Endothelial cell of umbilical vein (primary cell): ENCODE measurements around the gene MED8. TPM values are rescaled to one million over a fixed set of nuclear protein-coding genes. Genes with fewer than 3 reads are reported as not detected.

Source experiments
- BruUV-seq: library from RNA; stranded (reverse); fragments of 400-500 nt; replicated peaks from 2 replicates; lab custom pipeline; 2021; lab: Mats Ljungman, UMichigan
- CTCF ChIA-PET: fragments of 300-600, 350-600 bp; sonication (Branson Sonifier 250); formaldehyde crosslinking; loops from one replicate; lab custom pipeline; 2021; ENCODE audit warnings: antibody characterized with exemption, inconsistent platforms; lab: Charles Lee
- POLR2A ChIA-PET: fragments of 300-600, 350-600 bp; sonication (Branson Sonifier 250); formaldehyde crosslinking; loops from one replicate; lab custom pipeline; 2021; ENCODE audit warnings: antibody characterized with exemption, inconsistent platforms; lab: Charles Lee
- DNase-seq: peaks from one replicate; pipeline ENCODE4 v3.0.0-alpha.2; 2011; ENCODE audit warnings: low read depth, low spot score
- FAIRE-seq: peaks from 2 replicates; lab custom pipeline; 2011; peaks lifted over from hg19 to GRCh38; lab: Jason Lieb, UNC
- H2AFZ ChIP-seq: 2 replicates; pipeline ENCODE4 v1.6.0; 2012; ENCODE audit warnings: low read depth, low read length, control low read depth, inconsistent platforms
- H3K27ac ChIP-seq: 2 replicates; pipeline ENCODE4 v1.5.1; 2011; ENCODE audit warnings: low read depth, mild to moderate bottlenecking, control low read depth, low read length, moderate library complexity; ENCODE audit not compliant: insufficient read depth
- H3K27me3 ChIP-seq, 2 experiments: 2 replicates each; pipeline versions ENCODE4 v1.6.0 to v1.6.1; 2011; ENCODE audit warnings: low read length in 2 of 2, mixed read lengths in 1 of 2; ENCODE audit not compliant: control insufficient read depth in 2 of 2, insufficient read depth in 2 of 2
- H3K36me3 ChIP-seq, 2 experiments: 2 replicates in 1 of 2; 3 replicates in 1 of 2; pipeline ENCODE4 v1.5.1; 2011; ENCODE audit warnings: low read length in 2 of 2, mild to moderate bottlenecking in 1 of 2, moderate library complexity in 1 of 2; ENCODE audit not compliant: control insufficient read depth in 2 of 2, insufficient read depth in 2 of 2; ENCODE audit errors: extremely low read depth in 1 of 2
- H3K4me1 ChIP-seq: 3 replicates; pipeline ENCODE4 v1.5.1; 2011; ENCODE audit warnings: mild to moderate bottlenecking, low read length; ENCODE audit not compliant: control insufficient read depth, insufficient read depth; ENCODE audit errors: extremely low read depth
- H3K4me2 ChIP-seq: 2 replicates; pipeline ENCODE4 v1.6.1; 2011; ENCODE audit warnings: low read length, control low read depth, mixed read lengths; ENCODE audit not compliant: insufficient read depth
- H3K4me3 ChIP-seq, 3 experiments: fragments of 200-600 bp in 1 of 3; sonication (generic), shearing (Covaris generic) in 1 of 3; replicated peaks in 1 of 3; 2 replicates each; pipeline ENCODE4 v1.5.1; 2011 to 2016; ENCODE audit warnings: control low read depth in 3 of 3, low read length in 3 of 3, mild to moderate bottlenecking in 2 of 3, inconsistent platforms in 1 of 3, low read depth in 1 of 3, moderate library complexity in 1 of 3; ENCODE audit not compliant: insufficient read depth in 1 of 3
- H3K79me2 ChIP-seq: 2 replicates; pipeline ENCODE4 v1.6.0; 2012; ENCODE audit warnings: low read length, inconsistent platforms; ENCODE audit not compliant: control insufficient read depth, insufficient read depth
- H3K9ac ChIP-seq: replicated peaks from 2 replicates; pipeline ENCODE3; 2011; ENCODE audit warnings: low read length, control low read depth; ENCODE audit not compliant: insufficient read depth; ENCODE audit errors: extremely low read depth
- H3K9me1 ChIP-seq: replicated peaks from 3 replicates; pipeline ENCODE4 v1.6.0; 2011; ENCODE audit warnings: mild to moderate bottlenecking, low read length; ENCODE audit not compliant: control insufficient read depth, insufficient read depth; ENCODE audit errors: extremely low read depth
- H3K9me3 ChIP-seq: replicated peaks from 2 replicates; pipeline ENCODE4 v1.5.1; 2012; ENCODE audit warnings: low read length, inconsistent platforms; ENCODE audit not compliant: control insufficient read depth, insufficient read depth
- H4K20me1 ChIP-seq: replicated peaks from 2 replicates; pipeline ENCODE3; 2011; ENCODE audit warnings: mild to moderate bottlenecking, low read length; ENCODE audit not compliant: control insufficient read depth, insufficient read depth; ENCODE audit errors: extremely low read depth
- CTCF ChIP-seq, 2 donors: IDR thresholded peaks; 1 replicate in 1 of 2; 2 replicates in 1 of 2; pipeline ENCODE4 v1.5.1; 2011; ENCODE audit warnings: low read length in 2 of 2, mild to moderate bottlenecking in 2 of 2, moderate library complexity in 2 of 2, control low read depth in 1 of 2, inconsistent platforms in 1 of 2, low read depth in 1 of 2; ENCODE audit not compliant: insufficient read depth in 1 of 2; ENCODE audit errors: extremely low read depth in 1 of 2
- EZH2 ChIP-seq: IDR thresholded peaks from 2 replicates; pipeline ENCODE4 v1.6.1; 2012; ENCODE audit warnings: borderline replicate concordance, low read depth, mild to moderate bottlenecking, moderate library complexity, low read length, inconsistent platforms; ENCODE audit not compliant: severe bottlenecking
- FOS ChIP-seq: IDR thresholded peaks from 2 replicates; pipeline ENCODE4 v1.6.1; 2011; ENCODE audit warnings: mild to moderate bottlenecking, low read length, moderate library complexity, borderline replicate concordance; ENCODE audit not compliant: insufficient read depth
- GATA2 ChIP-seq: IDR thresholded peaks from 2 replicates; pipeline ENCODE4 v1.7.0; 2011; ENCODE audit warnings: low read depth, mild to moderate bottlenecking, moderate library complexity, mixed read lengths, low read length; ENCODE audit not compliant: insufficient read length, insufficient read depth
- JUN ChIP-seq: IDR thresholded peaks from 2 replicates; pipeline ENCODE4 v1.6.1; 2011; ENCODE audit warnings: borderline replicate concordance, low read depth; ENCODE audit not compliant: insufficient read length, insufficient read depth
- MAX ChIP-seq: IDR thresholded peaks from 2 replicates; pipeline ENCODE4 v1.6.1; 2011; ENCODE audit not compliant: insufficient read depth, insufficient read length
- MYC ChIP-seq: IDR thresholded peaks from one replicate; pipeline ENCODE4 v1.6.1; 2011; ENCODE audit warnings: mild to moderate bottlenecking, low read depth, low read length
- POLR2A ChIP-seq: IDR thresholded peaks from 2 replicates; pipeline ENCODE4 v1.6.1; 2012; ENCODE audit warnings: low read depth, mild to moderate bottlenecking, control low read depth, low read length
- POLR2AphosphoS5 ChIP-seq: IDR thresholded peaks from 2 replicates; pipeline ENCODE4 v1.6.1; 2012; ENCODE audit warnings: low read depth, mild to moderate bottlenecking, control low read depth, low read length, moderate library complexity; ENCODE audit not compliant: insufficient read depth
- dilution Hi-C: fragments of 300-500 bp; cut with MboI; formaldehyde crosslinking; loops from one replicate; pipeline ENCODE4 v1.15.0; 2019; ENCODE audit warnings: low sequenced_read_pairs; ENCODE audit not compliant: extremely low pct_ligation_motif_present
- intact Hi-C: fragments of 100-400 bp; cut with micrococcal nuclease; formaldehyde crosslinking; loops from one replicate; pipeline ENCODE4 v1.10.0; 2022
- polyA plus RNA-seq, 4 experiments: library from polyadenylated mRNA; depleted of rRNA in 3 of 4; stranded (reverse) in 3 of 4; unstranded in 1 of 4; fragments of >200 nt; gene quantifications; 2 replicates each; pipeline versions ENCODE4 v1.2.1 to v1.2.3, GENCODE V29; 2011 to 2012; ENCODE audit warnings: missing spikeins in 1 of 4
- total RNA-seq: library from RNA; stranded (reverse); gene quantifications from 2 replicates; pipeline ENCODE4 v1.2.3, GENCODE V29; 2021

Gene MED8
- total and polyA plus RNA-seq, 2 donors (not counting 3 experiments of a cell fraction or from before 2014, with no cell fraction given), result 19.6 to 45.6 TPM

- peaks cover 5 to 24% of the 10 kb centered on the region in 2 experiments for H3K36me3 ChIP-seq
Measured at GRCh38 chr1:43415901-43416300, 26.3 kb upstream of the MED8 start.

More at GRCh38 chr1:43415901-43416300, 26.3 kb upstream of the MED8 start:
- no peak overlapping the region for H3K4me2 ChIP-seq
- CTCF ChIA-PET, result interaction anchor here (1.8 to 6.9 kb wide), 5 partner anchors 10 to 209 kb away, joined by 8 to 269 read pairs (median 15); partner anchors contain the start of genes MED8 and SZT2
- FAIRE-seq (no peak), DNase-seq (no peak)
- H3K9me3 ChIP-seq, result no peaks in the 10 kb centered on the region
- H3K27me3 ChIP-seq, result no peaks in the 10 kb centered on the region
- no peak overlapping the region for H3K27ac ChIP-seq
- dilution Hi-C loops, result loop anchor here (25.0 kb wide), 1 partner anchor 179 kb away; no protein-coding TSS in a partner anchor
- no peak overlapping the region for H3K9ac ChIP-seq
- H4K20me1 ChIP-seq, result no peaks in the 10 kb centered on the region
- no peaks in the 10 kb centered on the region for H3K9me1 ChIP-seq
- no TSS peak for BruUV-seq
- no peak overlapping the region for H3K4me3 ChIP-seq
- intact Hi-C loops, result loop anchor here (2.0 kb wide), 3 partner anchors 47 to 113 kb away; partner anchors contain the start of gene ELOVL1
- H2AFZ ChIP-seq, result no peak overlapping the region
- H3K4me1 ChIP-seq, result peaks cover 7% of the 10 kb centered on the region
- POLR2A ChIA-PET, result interaction anchor here (1.6 kb wide), 1 partner anchor 27 kb away, joined by 3 read pairs; no protein-coding TSS in a partner anchor
- H3K79me2 ChIP-seq, result no peaks in the 10 kb centered on the region
- TF ChIP-seq CTCF (IDR thresholded peaks at IDR 0.05; ENCODE audit: extremely low read depth in 1 of 2, insufficient read depth in 1 of 2, low read depth in 1 of 2, low read length in 2 of 2) (no peak), MYC (no peak), GATA2 (no peak), JUN (no peak), POLR2A (no peak), POLR2AphosphoS5 (no peak), FOS (no peak), MAX (no peak), EZH2 (no peak)
